NB4 (cell line): Measurements from ENCODE around the gene TMPRSS6.

Source experiments
- MAX ChIP-seq: IDR thresholded peaks from 2 replicates; pipeline ENCODE4 v1.6.1; 2011; ENCODE audit warnings: low read depth, low read length
- POLR2A ChIP-seq: IDR thresholded peaks from 2 replicates; pipeline ENCODE4 v1.6.1; 2011; ENCODE audit warnings: mild to moderate bottlenecking; ENCODE audit not compliant: insufficient read length; ENCODE audit errors: extremely low read depth

GRCh38 chr22:37101311-37102066, 8.0 kb downstream of the TMPRSS6 start:
- no peak for TF ChIP-seq MAX
- TF ChIP-seq POLR2A = no peak
